Fibroblast of lung (primary cell): ENCODE data around the gene TMCC1.

Source experiments
- EZH2 ChIP-seq: IDR thresholded peaks from 2 replicates; pipeline ENCODE4 v1.5.1; 2012; ENCODE audit warnings: low read length, control low read depth, mild to moderate bottlenecking; ENCODE audit errors: missing control alignments
- TF ChIP-seq, protein P1 (sequence below), 2 donors: IDR thresholded peaks in 1 of 2; conservative IDR thresholded peaks in 1 of 2; 1 replicate in 1 of 2; 2 replicates in 1 of 2; pipeline ENCODE4 v1.5.1; 2011 to 2012; ENCODE audit warnings: low read length in 2 of 2, control low read depth in 1 of 2, inconsistent platforms in 1 of 2, low read depth in 1 of 2, mild to moderate bottlenecking in 1 of 2

DNA sequence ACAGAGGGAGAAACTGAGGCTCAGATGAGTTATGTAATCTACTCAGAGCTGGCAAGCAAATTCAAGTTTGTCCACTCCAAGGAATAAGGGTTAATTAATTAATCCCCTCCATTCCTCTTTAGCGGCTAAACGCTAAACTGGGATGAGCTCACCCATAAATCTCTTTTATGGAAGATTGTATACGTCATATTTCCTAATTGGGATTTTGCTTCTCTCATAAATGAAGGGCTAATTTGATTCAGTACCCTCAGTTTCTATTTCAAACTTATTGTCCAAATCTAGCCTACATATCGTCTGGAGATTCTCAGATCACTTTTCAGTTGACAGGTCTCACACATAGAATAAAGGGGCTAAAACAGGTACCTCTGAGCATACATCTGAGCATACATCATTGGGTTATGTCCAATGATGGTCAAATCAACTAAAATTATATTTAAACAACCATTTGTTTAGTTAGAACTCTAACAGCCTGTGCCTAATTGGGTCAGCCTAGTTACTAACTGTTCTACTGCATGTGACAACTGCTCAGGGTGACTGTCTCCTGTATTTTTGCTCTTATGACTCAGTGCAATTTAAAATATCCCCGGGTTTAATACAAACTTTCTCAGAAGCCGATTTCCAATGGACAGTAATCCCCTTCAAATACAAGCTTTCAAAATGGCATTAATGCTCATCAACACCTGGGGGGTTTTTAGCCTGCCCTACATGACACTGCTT, 229.4 kb downstream of the TMCC1 start:
- TF ChIP-seq, protein P1, sequence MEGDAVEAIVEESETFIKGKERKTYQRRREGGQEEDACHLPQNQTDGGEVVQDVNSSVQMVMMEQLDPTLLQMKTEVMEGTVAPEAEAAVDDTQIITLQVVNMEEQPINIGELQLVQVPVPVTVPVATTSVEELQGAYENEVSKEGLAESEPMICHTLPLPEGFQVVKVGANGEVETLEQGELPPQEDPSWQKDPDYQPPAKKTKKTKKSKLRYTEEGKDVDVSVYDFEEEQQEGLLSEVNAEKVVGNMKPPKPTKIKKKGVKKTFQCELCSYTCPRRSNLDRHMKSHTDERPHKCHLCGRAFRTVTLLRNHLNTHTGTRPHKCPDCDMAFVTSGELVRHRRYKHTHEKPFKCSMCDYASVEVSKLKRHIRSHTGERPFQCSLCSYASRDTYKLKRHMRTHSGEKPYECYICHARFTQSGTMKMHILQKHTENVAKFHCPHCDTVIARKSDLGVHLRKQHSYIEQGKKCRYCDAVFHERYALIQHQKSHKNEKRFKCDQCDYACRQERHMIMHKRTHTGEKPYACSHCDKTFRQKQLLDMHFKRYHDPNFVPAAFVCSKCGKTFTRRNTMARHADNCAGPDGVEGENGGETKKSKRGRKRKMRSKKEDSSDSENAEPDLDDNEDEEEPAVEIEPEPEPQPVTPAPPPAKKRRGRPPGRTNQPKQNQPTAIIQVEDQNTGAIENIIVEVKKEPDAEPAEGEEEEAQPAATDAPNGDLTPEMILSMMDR (conservative IDR thresholded peaks at IDR 0.05 in 1 of 2, IDR thresholded peaks at IDR 0.05 in 1 of 2; ENCODE audit: low read depth in 1 of 2, low read length in 2 of 2): no peak
- no peak for TF ChIP-seq EZH2
